Subcutaneous preadipocyte (primary cell): Measurements from ENCODE around the gene TLR5. TPM values are rescaled to one million over a fixed set of nuclear protein-coding genes. Genes with fewer than 3 reads are reported as not detected.

Source experiments
- total RNA-seq: library from RNA; depleted of rRNA; stranded (reverse); fragments of >200 nt; gene quantifications from 2 replicates; pipeline ENCODE4 v1.2.3, GENCODE V29; 2012

Gene TLR5
- total RNA-seq: 0.73 TPM in 1 of 2 replicates, not detected in the other

GRCh38 chr1:223142795-223143536, at the start of gene TLR5:
Gene TLR5, minus strand, starts transcription at chr1:223143248. Its CDS starts 30,217 bp downstream, at chr1:223113031.

Other genes starting within 250 kb of the TLR5 start
- gene SUSD4, start 220.9 kb upstream of the TLR5 start, total RNA-seq: not detected in 2 replicates